Neural cell (in vitro differentiated cells): ENCODE measurements around the gene CDC42SE1. TPM values are rescaled to one million over a fixed set of nuclear protein-coding genes. Genes with fewer than 3 reads are reported as not detected.

ENCODE experiments used
- H2AFZ ChIP-seq: fragments of 200-600, 300-800 bp; sonication (generic), shearing (Covaris generic); 2 replicates; pipeline ENCODE4 v1.6.0; 2014; ENCODE audit warnings: low read depth, mild to moderate bottlenecking, antibody characterized with exemption, low read length, moderate library complexity
- H3F3A ChIP-seq: fragments of 200-600 bp; shearing (Covaris generic); 2 replicates; pipeline ENCODE4 v1.6.1; 2016; ENCODE audit warnings: mild to moderate bottlenecking, moderate library complexity, mixed read lengths, antibody characterized with exemption, low read length; ENCODE audit not compliant: insufficient read depth, poor library complexity, severe bottlenecking
- H3K27ac ChIP-seq: fragments of 200-600, 300-800 bp; sonication (generic), shearing (Covaris generic); 2 replicates; pipeline ENCODE4 v1.5.1; 2014; ENCODE audit warnings: mild to moderate bottlenecking, low read length, moderate library complexity
- H3K27me3 ChIP-seq: fragments of 300-800, 200-600 bp; sonication (generic), shearing (Covaris generic); 2 replicates; pipeline ENCODE4 v1.6.0; 2014; ENCODE audit warnings: mild to moderate bottlenecking, low read depth, low read length, moderate library complexity; ENCODE audit not compliant: insufficient read depth
- H3K36me3 ChIP-seq: fragments of 300-800, 200-600 bp; sonication (generic), shearing (Covaris generic); 2 replicates; pipeline ENCODE4 v1.5.1; 2014; ENCODE audit warnings: mild to moderate bottlenecking, antibody characterized with exemption, low read length, moderate library complexity; ENCODE audit not compliant: insufficient read depth
- H3K4me2 ChIP-seq: fragments of 300-800, 200-600 bp; sonication (generic), shearing (Covaris generic); 2 replicates; pipeline ENCODE4 v1.6.0; 2014; ENCODE audit warnings: mild to moderate bottlenecking, low read length
- H3K4me3 ChIP-seq: fragments of 300-800, 200-600 bp; sonication (generic), shearing (Covaris generic); 2 replicates; pipeline ENCODE4 v1.5.1; 2014; ENCODE audit warnings: mild to moderate bottlenecking, low read length, moderate library complexity
- H3K79me2 ChIP-seq: fragments of 200-600 bp; shearing (Covaris generic); replicated peaks from 2 replicates; pipeline ENCODE4 v1.6.0; 2014; ENCODE audit warnings: mild to moderate bottlenecking, low read length, moderate library complexity; ENCODE audit not compliant: insufficient read depth
- H3K9ac ChIP-seq: fragments of 300-800, 200-600 bp; sonication (generic), shearing (Covaris generic); 2 replicates; pipeline ENCODE4 v1.6.1; 2016; ENCODE audit warnings: mild to moderate bottlenecking, low read length, mixed read lengths
- H3K9me2 ChIP-seq: fragments of 200-600 bp; shearing (Covaris generic); 2 replicates; pipeline ENCODE4 v1.6.1; 2016; ENCODE audit warnings: mild to moderate bottlenecking, low read length, mixed read lengths; ENCODE audit not compliant: insufficient read depth
- H3K9me3 ChIP-seq: fragments of 200-600, 300-800 bp; sonication (generic), shearing (Covaris generic); 2 replicates; pipeline ENCODE4 v1.6.1; 2016; ENCODE audit warnings: mild to moderate bottlenecking, mixed run types, low read length, moderate library complexity, mixed read lengths
- H4K20me1 ChIP-seq: fragments of 200-600 bp; shearing (Covaris generic); 2 replicates; pipeline ENCODE4 v1.6.1; 2016; ENCODE audit warnings: mild to moderate bottlenecking, mixed run types; ENCODE audit not compliant: insufficient read depth
- EP300 ChIP-seq: fragments of 450-650 bp; conservative IDR thresholded peaks from 2 replicates; pipeline ENCODE4 v1.6.1; 2014; ENCODE audit warnings: antibody characterized with exemption, mild to moderate bottlenecking, moderate library complexity; ENCODE audit not compliant: poor library complexity, severe bottlenecking
- EZH2 ChIP-seq: fragments of 200-600, 300-800 bp; shearing (Covaris generic), sonication (generic); IDR thresholded peaks from 2 replicates; pipeline ENCODE4 v1.6.1; 2014; ENCODE audit warnings: antibody characterized with exemption, low read length, borderline replicate concordance, mild to moderate bottlenecking; ENCODE audit not compliant: insufficient read depth, poor library complexity, severe bottlenecking
- MXI1 ChIP-seq: fragments of 450-650 bp; conservative IDR thresholded peaks from 2 replicates; pipeline ENCODE4 v1.6.1; 2014; ENCODE audit warnings: antibody characterized with exemption, mild to moderate bottlenecking; ENCODE audit not compliant: poor library complexity, severe bottlenecking
- POLR2AphosphoS5 ChIP-seq: IDR thresholded peaks from 2 replicates; pipeline ENCODE4 v1.6.1; 2012
- RAD21 ChIP-seq: fragments of 450-650 bp; conservative IDR thresholded peaks from 2 replicates; pipeline ENCODE4 v1.6.1; 2014; ENCODE audit warnings: antibody characterized with exemption, mild to moderate bottlenecking, moderate library complexity
- SMC3 ChIP-seq: fragments of 450-650 bp; conservative IDR thresholded peaks from 2 replicates; pipeline ENCODE4 v1.6.1; 2014; ENCODE audit warnings: antibody characterized with exemption, mild to moderate bottlenecking, moderate library complexity; ENCODE audit not compliant: poor library complexity
- TAF1 ChIP-seq: IDR thresholded peaks from 2 replicates; pipeline ENCODE4 v1.6.1; 2012; ENCODE audit warnings: low read depth
- polyA plus RNA-seq: library from polyadenylated mRNA; depleted of rRNA; stranded (reverse); fragments of >200 nt; gene quantifications from 2 replicates; pipeline ENCODE4 v1.2.3, GENCODE V29; 2014
- TF ChIP-seq, protein P1 (sequence below): fragments of 450-650 bp; IDR thresholded peaks from 2 replicates; pipeline ENCODE4 v1.5.1; 2014; ENCODE audit warnings: antibody characterized with exemption, mild to moderate bottlenecking, moderate library complexity; ENCODE audit not compliant: poor library complexity, severe bottlenecking
- TF ChIP-seq, protein P2 (sequence below): IDR thresholded peaks from 2 replicates; pipeline ENCODE4 v1.6.1; 2012; ENCODE audit warnings: borderline replicate concordance

Gene CDC42SE1
- polyA plus RNA-seq, 1 donor from 2014 or later, result 102 TPM

DNA sequence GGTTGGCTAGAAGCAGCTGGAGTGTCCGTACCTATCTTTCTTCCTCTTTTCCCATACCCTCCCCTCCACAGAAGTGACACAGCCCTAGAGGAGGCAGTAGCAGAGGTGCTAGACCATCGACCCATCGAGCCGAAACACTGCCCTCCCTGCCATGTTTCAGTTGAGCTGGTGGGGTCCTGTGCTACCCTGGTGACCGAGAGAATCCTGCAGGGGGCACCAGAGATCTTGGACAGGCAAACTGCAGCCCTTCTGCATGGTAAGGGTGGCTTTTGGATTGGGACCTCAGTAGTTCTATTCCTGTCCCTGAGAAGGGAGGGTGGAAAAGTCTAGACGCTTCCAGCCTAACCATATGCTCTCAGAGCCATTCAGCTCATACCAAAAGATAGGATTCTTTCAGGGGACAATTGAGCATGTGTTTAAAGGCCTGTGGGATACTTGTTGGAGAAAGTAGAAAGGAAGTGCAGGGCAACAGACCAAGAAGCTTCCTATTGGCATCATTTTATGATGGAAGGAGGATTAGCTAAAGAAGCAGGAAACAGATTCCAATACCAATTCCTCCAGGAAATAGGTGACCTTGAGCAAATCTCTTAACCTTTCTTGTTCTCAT is 34.8 kb downstream of the CDC42SE1 start:
- no peaks in the 10 kb centered on the region for H4K20me1 ChIP-seq
- no peak overlapping the region for H2AFZ ChIP-seq
- H3K4me2 ChIP-seq, result no peak overlapping the region
- H3K9ac ChIP-seq, result no peak overlapping the region
- no peaks in the 10 kb centered on the region for H3K9me3 ChIP-seq
- no peaks in the 10 kb centered on the region for H3F3A ChIP-seq
- H3K27me3 ChIP-seq, result no peaks in the 10 kb centered on the region
- no peaks in the 10 kb centered on the region for H3K36me3 ChIP-seq
- no peak overlapping the region for H3K27ac ChIP-seq
- H3K9me2 ChIP-seq, result no peaks in the 10 kb centered on the region
- H3K79me2 ChIP-seq, result no peaks in the 10 kb centered on the region
- no peak overlapping the region for H3K4me3 ChIP-seq
- TF ChIP-seq, protein P1, sequence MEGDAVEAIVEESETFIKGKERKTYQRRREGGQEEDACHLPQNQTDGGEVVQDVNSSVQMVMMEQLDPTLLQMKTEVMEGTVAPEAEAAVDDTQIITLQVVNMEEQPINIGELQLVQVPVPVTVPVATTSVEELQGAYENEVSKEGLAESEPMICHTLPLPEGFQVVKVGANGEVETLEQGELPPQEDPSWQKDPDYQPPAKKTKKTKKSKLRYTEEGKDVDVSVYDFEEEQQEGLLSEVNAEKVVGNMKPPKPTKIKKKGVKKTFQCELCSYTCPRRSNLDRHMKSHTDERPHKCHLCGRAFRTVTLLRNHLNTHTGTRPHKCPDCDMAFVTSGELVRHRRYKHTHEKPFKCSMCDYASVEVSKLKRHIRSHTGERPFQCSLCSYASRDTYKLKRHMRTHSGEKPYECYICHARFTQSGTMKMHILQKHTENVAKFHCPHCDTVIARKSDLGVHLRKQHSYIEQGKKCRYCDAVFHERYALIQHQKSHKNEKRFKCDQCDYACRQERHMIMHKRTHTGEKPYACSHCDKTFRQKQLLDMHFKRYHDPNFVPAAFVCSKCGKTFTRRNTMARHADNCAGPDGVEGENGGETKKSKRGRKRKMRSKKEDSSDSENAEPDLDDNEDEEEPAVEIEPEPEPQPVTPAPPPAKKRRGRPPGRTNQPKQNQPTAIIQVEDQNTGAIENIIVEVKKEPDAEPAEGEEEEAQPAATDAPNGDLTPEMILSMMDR, result peak; percentile 69
- TF ChIP-seq POLR2AphosphoS5, result no peak
- peak; percentile 70 for TF ChIP-seq RAD21
- peak; percentile 77 for TF ChIP-seq SMC3
- no peak for TF ChIP-seq TAF1
- no peak for TF ChIP-seq MXI1
- no peak for TF ChIP-seq EZH2

DNA sequence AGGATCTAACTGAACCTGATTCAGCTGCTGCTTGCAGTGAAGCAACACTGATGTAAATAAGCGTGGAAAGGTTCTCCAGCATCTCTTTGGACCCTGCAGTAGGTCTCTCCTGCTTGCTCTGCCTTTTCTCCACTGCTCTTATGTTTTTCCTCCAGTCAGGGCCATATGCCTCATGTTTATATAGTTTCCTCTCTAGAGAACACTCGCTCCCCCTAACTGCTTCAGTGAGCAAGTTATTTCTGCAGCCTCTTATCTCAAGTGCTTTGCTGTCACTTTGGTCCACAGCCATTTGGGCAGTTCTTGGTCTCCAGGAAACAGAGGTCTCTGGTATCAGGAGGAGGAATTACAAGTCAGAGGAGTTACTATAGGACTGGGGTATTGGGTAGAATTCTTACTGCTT is 45.9 kb downstream of the CDC42SE1 start:
- Histone ChIP-seq H3K9me2 (no peaks in the 10 kb centered on the region), H3F3A (no peaks in the 10 kb centered on the region), H3K27ac (no peak overlapping the region), H3K9me3 (no peaks in the 10 kb centered on the region), H3K9ac (no peak overlapping the region), H4K20me1 (no peaks in the 10 kb centered on the region), H3K36me3 (no peaks in the 10 kb centered on the region), H3K4me3 (no peak overlapping the region), H3K4me2 (no peak overlapping the region), H2AFZ (no peak overlapping the region), H3K27me3 (no peaks in the 10 kb centered on the region), H3K79me2 (peaks cover 6% of the 10 kb centered on the region)
- no peak for TF ChIP-seq SMC3

DNA sequence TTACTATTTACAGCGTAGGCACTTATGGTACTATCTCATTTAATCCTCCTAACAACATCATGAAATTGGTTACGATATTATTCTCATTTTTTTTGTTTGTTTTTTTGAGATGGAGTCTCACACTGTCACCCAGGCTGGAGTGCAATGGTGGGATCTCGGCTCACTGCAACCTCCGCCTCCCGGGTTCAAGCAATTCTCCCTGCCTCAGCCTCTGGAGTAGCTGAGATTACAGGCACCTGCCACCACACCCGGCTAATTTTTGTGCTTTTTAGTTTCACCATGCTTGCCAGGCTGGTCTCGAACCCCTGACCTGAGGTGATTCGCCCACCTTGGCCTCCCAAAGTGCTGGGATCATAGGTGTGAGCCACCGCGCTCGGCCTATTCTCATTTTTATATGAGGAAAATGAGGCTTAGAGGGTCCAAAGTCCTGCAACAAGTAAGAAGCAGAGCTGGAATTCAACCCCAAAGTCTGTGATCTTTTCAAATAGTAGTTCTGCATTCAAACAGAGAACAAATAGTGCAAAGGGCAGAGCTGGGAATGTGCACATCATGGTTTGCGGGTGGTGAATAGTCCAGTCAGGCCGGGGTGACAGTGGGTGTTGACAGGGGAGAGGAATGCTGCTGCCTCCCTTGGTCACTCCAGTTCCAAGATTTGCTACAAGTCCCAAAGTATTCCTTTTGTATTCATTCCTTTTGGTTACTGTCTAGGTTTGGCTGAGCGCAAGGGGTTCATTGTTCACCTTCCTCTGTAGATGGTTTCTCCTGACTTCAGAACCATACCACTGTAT is 46.5 kb downstream of the CDC42SE1 start:
- TF ChIP-seq POLR2AphosphoS5, result no peak
- no peak for TF ChIP-seq RAD21
- TF ChIP-seq TAF1, result no peak
- TF ChIP-seq, protein P2, sequence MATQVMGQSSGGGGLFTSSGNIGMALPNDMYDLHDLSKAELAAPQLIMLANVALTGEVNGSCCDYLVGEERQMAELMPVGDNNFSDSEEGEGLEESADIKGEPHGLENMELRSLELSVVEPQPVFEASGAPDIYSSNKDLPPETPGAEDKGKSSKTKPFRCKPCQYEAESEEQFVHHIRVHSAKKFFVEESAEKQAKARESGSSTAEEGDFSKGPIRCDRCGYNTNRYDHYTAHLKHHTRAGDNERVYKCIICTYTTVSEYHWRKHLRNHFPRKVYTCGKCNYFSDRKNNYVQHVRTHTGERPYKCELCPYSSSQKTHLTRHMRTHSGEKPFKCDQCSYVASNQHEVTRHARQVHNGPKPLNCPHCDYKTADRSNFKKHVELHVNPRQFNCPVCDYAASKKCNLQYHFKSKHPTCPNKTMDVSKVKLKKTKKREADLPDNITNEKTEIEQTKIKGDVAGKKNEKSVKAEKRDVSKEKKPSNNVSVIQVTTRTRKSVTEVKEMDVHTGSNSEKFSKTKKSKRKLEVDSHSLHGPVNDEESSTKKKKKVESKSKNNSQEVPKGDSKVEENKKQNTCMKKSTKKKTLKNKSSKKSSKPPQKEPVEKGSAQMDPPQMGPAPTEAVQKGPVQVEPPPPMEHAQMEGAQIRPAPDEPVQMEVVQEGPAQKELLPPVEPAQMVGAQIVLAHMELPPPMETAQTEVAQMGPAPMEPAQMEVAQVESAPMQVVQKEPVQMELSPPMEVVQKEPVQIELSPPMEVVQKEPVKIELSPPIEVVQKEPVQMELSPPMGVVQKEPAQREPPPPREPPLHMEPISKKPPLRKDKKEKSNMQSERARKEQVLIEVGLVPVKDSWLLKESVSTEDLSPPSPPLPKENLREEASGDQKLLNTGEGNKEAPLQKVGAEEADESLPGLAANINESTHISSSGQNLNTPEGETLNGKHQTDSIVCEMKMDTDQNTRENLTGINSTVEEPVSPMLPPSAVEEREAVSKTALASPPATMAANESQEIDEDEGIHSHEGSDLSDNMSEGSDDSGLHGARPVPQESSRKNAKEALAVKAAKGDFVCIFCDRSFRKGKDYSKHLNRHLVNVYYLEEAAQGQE, result no peak
- no peak for TF ChIP-seq EP300
- no peak for TF ChIP-seq MXI1
- no peak for TF ChIP-seq SMC3
- no peak for TF ChIP-seq EZH2
- TF ChIP-seq, protein P1, result no peak
- no peaks in the 10 kb centered on the region for H3F3A ChIP-seq
- H3K36me3 ChIP-seq, result no peaks in the 10 kb centered on the region
- no peaks in the 10 kb centered on the region for H3K9me2 ChIP-seq
- no peak overlapping the region for H2AFZ ChIP-seq
- H4K20me1 ChIP-seq, result no peaks in the 10 kb centered on the region
- no peak overlapping the region for H3K4me2 ChIP-seq
- H3K4me3 ChIP-seq, result no peak overlapping the region
- H3K9me3 ChIP-seq, result no peaks in the 10 kb centered on the region
- H3K79me2 ChIP-seq, result peaks cover 6% of the 10 kb centered on the region
- H3K27ac ChIP-seq, result no peak overlapping the region
- H3K27me3 ChIP-seq, result no peaks in the 10 kb centered on the region
- no peak overlapping the region for H3K9ac ChIP-seq
